Left forelimb (tissue), 1 donor: ENCODE measurements around the gene GPR141.

Experiments
- DNase-seq: peaks from one replicate; pipeline ENCODE4 v3.0.0-alpha.2; 2018; ENCODE audit warnings: low spot score

Gene GPR141

DNA sequence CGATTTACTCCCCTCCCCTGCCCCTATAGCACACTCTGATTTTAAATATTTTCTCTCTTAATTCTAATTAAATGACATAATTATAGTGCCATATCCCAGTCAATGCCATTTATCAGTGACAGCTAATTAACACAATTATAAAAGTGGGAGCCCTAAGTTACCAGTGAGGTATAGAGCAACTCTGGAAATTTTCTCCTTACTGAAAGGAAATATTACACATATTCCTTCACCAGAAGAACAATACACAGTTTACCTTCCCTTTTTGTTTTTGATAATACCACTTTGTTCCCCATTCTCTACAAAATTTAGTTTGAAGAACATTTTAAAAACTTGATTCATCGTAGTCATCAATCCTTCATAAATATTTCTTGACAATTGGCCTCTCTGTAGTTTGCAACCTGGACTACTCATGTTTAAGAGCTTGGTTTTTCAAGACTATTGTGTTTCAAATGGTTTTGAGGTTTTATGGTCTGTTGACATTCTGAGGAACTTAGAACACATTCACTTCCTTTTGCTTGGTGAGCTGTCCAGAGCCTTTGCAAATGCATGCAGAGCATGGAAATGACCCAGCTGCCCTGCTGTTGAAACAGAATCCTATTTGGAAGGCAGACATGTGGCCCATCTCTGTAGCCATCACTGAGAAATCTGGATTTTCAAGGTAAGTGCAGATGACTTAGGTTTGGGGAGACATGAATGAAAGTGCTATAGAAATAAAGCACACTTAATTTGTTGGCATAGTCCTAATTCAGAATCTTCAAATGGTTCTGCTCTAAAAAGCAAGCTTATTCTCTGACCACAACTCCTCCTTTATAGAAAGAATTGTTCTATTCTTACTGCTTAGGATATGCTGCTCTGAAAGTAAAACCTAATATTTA lies at the start of gene GPR141:
Gene GPR141, plus strand, starts transcription at position 521 of the 875 bp plus-strand sequence. CDS start 56,628 bp downstream, outside the sequence.
- DNase-seq, result no peak

DNA sequence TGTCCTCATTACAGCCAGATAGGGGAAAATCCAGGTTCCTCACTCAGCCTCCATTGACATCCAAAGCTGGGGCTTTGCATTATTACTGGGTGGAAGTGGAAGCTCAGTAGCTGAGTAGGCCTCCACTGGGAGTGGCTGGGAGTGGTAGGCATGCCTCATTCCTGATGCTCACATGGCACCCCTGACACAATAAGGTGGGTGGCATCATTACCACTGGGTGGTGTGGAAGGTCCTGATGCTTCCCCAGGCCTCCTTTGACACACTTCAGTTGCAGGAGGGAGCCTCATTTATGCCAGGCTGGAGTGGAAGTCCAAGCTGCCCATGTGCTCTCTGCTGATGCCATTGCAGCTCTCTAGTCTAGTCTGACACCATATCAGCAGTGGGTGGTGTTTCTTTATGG lies 48.2 kb upstream of the GPR141 start:
- no peak for DNase-seq

DNA sequence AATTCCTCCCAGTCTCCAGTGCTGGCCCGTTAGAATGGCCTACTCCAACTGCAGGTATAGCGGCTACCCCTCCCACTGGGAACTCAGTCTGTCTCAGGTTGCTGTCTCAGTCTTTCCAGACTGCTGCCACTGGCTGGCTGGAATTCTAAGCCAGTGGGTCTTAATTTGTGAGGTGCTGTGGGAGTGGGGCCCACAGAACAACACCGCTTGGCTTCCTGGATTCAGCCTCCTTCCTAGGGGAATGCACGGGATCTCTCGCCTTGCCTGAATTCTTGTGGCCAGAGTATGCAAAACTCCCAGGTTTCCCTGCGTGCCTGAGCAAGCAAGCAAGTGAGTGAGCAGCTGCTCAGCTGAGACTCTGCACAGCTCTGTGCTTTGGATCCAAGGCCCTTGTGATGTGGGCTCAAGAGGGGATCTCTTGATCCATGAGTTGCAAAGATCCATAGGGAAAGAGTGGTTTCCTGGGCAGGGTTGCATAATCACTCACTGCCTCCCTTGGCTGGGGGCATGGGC lies 41.5 kb upstream of the GPR141 start:
- DNase-seq, result no peak

GRCh38 chr7:37643876-37644275 lies 39.7 kb upstream of the GPR141 start:
- DNase-seq, result no peak

DNA sequence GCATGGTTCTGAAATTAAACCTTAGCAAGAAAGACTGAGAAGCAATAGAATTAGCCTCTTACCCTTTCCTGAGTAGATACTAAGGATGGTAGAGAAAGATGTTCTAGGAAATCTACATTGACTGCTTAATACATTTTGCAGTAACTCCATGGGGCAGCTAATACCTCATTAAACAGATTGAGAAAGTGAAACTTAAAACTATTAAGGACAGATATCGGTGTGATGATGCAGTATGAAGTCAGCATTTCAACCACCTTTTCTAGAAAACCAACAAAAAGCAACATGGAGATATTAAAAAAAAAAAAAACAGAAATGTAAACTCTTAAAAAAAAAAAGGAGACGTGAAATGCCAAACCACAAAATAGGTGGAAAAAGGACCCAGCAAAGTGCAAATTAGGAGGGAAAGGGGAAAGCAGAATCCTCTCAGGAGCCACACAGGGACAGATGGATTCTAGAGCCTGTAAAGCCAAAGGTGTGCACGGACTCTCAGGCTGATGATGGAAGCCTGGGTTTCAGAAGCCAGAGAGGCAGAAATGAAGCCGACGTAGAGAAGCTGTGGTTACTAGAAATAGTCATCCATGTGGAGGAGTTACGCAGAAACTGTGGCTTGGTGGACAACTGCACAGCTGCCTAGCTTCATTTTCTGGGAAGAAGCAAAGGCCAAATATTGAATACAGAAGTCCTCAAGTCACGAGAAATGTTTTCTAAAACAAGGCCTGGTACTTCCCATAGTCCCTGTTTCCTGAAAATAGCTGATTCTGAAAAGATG lies 38.1 kb upstream of the GPR141 start:
- no peak for DNase-seq

GRCh38 chr7:37656913-37657530 lies 26.5 kb upstream of the GPR141 start:
- DNase-seq, result no peak

GRCh38 chr7:37657816-37658215 lies 25.8 kb upstream of the GPR141 start:
- no peak for DNase-seq

GRCh38 chr7:37659971-37660565 lies 23.5 kb upstream of the GPR141 start:
- DNase-seq, result no peak

GRCh38 chr7:37660614-37661013 lies 23.0 kb upstream of the GPR141 start:
- DNase-seq, result no peak

- DNase-seq, result no peak
Measured at GRCh38 chr7:37663693-37664092, 19.9 kb upstream of the GPR141 start.

- no peak for DNase-seq
Measured at GRCh38 chr7:37665352-37666022, 18.1 kb upstream of the GPR141 start.

DNA sequence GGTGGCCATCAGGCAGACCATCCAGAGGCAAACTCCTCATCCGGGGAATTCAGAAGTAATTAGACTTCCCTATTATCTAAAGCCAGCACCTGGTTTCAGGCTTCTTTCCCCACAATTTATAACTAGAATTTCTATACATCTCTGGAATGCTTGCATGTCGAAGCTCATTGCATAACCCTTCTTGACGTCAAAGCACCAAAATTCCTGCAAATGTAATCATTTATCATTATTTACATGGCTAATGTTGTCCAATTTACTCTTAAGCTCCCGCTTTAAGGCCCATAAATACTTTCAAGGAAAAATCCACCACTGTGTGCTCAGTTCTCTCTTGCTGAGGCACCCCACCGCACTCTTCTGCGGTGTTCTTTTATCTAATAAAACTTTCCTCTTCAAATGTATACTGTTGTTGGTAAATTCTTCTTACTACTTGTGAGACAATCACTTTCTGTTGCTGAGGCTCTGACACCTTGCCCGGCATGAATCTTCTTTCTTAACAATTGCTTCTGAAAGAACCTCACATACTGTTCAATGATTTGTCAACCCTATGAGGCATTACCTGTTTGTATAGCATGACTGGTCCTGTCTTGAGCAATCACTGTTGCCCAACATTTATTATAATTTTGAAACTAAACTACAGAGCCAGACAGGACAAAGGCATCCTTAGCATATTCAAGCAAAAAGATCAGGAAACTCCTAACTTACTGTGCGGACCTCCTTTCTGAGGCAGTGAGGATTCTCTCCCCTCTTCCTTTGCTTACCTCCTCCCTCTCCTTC lies 17.4 kb upstream of the GPR141 start:
- DNase-seq, result no peak

GRCh38 chr7:37669818-37670217 lies 13.7 kb upstream of the GPR141 start:
- no peak for DNase-seq

- no peak for DNase-seq
Measured at GRCh38 chr7:37670436-37670835, 13.1 kb upstream of the GPR141 start.

GRCh38 chr7:37671876-37672275 lies 11.7 kb upstream of the GPR141 start:
- no peak for DNase-seq

GRCh38 chr7:37672926-37673325 lies 10.6 kb upstream of the GPR141 start:
- DNase-seq, result no peak

DNA sequence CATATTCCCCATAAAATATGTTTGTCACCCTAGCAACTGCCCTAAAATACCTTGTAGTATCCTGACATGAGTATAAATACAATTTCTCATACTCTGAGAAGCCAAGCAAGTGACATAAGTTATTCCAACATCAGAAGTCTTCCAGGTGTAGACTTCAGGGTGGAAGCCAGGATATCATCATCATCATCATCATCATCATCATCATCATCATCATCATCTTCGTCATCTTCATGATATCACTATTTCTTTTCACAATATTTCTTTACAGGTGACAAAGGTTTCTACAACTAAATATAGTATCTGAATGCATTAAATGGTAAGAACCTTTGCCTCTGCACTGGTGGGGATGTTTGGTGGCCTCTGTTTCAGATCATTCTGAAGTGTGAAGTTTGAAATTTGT lies 10.0 kb upstream of the GPR141 start:
- no peak for DNase-seq

- no peak for DNase-seq
Measured at GRCh38 chr7:37674531-37674930, 9.0 kb upstream of the GPR141 start.

DNA sequence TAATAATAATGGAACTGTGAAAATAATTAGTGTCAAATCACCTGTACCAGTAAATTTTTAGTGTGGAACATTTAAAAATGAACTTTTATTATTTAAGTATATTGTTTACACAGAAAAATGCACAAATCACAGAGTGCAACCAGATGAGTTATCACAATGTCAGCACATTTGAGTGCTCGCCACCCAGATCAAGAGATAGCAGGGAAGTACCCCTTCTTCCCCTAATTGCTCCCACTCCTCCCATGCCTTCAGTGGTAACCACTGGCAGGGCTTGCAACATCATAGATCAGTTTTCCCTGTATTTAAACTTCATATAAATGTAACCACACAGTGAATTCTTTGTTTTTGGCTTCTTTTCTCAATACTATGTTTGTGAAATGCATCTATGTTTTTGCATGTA lies 7.8 kb upstream of the GPR141 start:
- DNase-seq, result no peak

- no peak for DNase-seq
Measured at GRCh38 chr7:37684927-37685326, 1.4 kb downstream of the GPR141 start.
